RWPE2 (cell line): ENCODE measurements around the gene JPH3.

ENCODE experiments used
- ATAC-seq: fragments of 200-7000 bp; cut with Tn5 transposase; 3 replicates; pipeline ENCODE4 v1.9.1; 2021; ENCODE audit warnings: low read depth
- DNase-seq: peaks from one replicate; pipeline ENCODE4 v3.0.0-alpha.2; 2020; ENCODE audit warnings: low spot score
- H3K27ac ChIP-seq: fragments of 450-650 bp; 2 replicates; pipeline ENCODE4 v1.5.1; 2017; ENCODE audit warnings: mild to moderate bottlenecking; ENCODE audit not compliant: poor library complexity, severe bottlenecking
- H3K27me3 ChIP-seq: fragments of 250-450 bp; sonication (Bioruptor Pico); 2 replicates; pipeline ENCODE4 v1.5.1; 2021; ENCODE audit warnings: mild to moderate bottlenecking, moderate library complexity; ENCODE audit not compliant: insufficient read depth, poor library complexity, severe bottlenecking
- H3K36me3 ChIP-seq: fragments of 250-450 bp; sonication (Bioruptor Pico); 2 replicates; pipeline ENCODE4 v1.5.1; 2020; ENCODE audit warnings: low read depth, mild to moderate bottlenecking, moderate library complexity
- H3K4me1 ChIP-seq: fragments of 250-450 bp; sonication (Bioruptor Pico); 2 replicates; pipeline ENCODE4 v1.5.1; 2021; ENCODE audit warnings: mild to moderate bottlenecking, moderate library complexity; ENCODE audit not compliant: insufficient read depth, poor library complexity, severe bottlenecking
- H3K4me3 ChIP-seq: fragments of 250-450 bp; sonication (Bioruptor Pico); 2 replicates; pipeline ENCODE4 v1.5.1; 2021; ENCODE audit warnings: mild to moderate bottlenecking, moderate library complexity; ENCODE audit not compliant: severe bottlenecking
- H3K9me3 ChIP-seq: fragments of 250-450 bp; sonication (Bioruptor Pico); 2 replicates; pipeline ENCODE4 v1.5.1; 2021; ENCODE audit warnings: mild to moderate bottlenecking, moderate library complexity; ENCODE audit not compliant: severe bottlenecking
- TF ChIP-seq, protein P1 (sequence below): fragments of 450-650 bp; IDR thresholded peaks from one replicate; pipeline ENCODE4 v1.5.1; 2017; ENCODE audit warnings: mild to moderate bottlenecking, moderate library complexity; ENCODE audit not compliant: poor library complexity, severe bottlenecking

The JPH3 gene

DNA sequence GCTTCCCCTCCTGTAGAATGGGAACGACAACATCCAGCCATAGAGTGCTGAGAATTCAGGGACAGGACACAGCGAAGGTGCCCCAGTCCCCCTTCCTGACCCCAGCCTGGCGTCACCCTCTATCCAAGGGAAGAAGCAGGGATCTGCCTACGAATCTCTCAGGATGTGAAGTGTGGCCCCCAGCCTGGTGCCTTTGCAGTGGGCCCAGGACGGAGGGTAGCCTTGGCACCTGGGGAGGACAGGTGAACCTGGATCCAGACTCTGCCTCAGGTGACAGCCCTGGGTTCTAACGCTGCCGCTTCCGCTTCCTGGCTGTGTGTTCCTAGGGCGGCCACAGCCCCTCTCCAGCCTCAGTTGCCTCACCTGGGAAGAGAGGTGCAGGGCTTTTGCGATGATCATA lies 36.4 kb downstream of the JPH3 start:
- peaks cover 5% of the 10 kb centered on the region for H3K4me1 ChIP-seq
- no peak overlapping the region for H3K27ac ChIP-seq
- ATAC-seq = no peak
- H3K4me3 ChIP-seq = no peak overlapping the region
- peaks cover 3% of the 10 kb centered on the region for H3K27me3 ChIP-seq
- no peaks in the 10 kb centered on the region for H3K9me3 ChIP-seq
- no peak for DNase-seq
- no peaks in the 10 kb centered on the region for H3K36me3 ChIP-seq
- TF ChIP-seq, protein P1, sequence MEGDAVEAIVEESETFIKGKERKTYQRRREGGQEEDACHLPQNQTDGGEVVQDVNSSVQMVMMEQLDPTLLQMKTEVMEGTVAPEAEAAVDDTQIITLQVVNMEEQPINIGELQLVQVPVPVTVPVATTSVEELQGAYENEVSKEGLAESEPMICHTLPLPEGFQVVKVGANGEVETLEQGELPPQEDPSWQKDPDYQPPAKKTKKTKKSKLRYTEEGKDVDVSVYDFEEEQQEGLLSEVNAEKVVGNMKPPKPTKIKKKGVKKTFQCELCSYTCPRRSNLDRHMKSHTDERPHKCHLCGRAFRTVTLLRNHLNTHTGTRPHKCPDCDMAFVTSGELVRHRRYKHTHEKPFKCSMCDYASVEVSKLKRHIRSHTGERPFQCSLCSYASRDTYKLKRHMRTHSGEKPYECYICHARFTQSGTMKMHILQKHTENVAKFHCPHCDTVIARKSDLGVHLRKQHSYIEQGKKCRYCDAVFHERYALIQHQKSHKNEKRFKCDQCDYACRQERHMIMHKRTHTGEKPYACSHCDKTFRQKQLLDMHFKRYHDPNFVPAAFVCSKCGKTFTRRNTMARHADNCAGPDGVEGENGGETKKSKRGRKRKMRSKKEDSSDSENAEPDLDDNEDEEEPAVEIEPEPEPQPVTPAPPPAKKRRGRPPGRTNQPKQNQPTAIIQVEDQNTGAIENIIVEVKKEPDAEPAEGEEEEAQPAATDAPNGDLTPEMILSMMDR = no peak

DNA sequence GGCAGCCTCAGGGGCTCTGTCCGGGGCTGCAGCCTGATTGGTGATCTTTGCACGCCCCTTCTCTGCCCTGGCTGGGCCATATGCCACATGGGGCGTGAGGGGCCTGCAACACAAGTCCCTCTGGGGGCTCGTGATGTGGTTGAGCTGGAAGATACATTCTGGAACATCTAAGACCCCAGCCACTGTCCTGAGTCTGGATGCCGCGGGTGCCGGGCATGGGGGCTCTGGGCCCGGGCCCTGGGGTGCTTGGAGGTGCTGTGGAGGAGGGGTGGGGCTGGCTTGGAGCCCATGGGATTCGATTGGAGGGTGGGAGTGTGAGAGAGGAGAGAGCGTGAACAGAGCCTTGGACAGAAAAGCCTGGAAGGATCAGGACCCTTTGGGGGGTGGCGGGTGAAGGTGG lies 39.4 kb downstream of the JPH3 start:
- DNase-seq (no peak), ATAC-seq (no peak)
- H3K9me3 ChIP-seq = no peaks in the 10 kb centered on the region
- no peaks in the 10 kb centered on the region for H3K36me3 ChIP-seq
- no peak overlapping the region for H3K27ac ChIP-seq
- TF ChIP-seq, protein P1 = no peak
- no peak overlapping the region for H3K4me3 ChIP-seq
- no peaks in the 10 kb centered on the region for H3K4me1 ChIP-seq
- peaks cover 6% of the 10 kb centered on the region for H3K27me3 ChIP-seq

DNA sequence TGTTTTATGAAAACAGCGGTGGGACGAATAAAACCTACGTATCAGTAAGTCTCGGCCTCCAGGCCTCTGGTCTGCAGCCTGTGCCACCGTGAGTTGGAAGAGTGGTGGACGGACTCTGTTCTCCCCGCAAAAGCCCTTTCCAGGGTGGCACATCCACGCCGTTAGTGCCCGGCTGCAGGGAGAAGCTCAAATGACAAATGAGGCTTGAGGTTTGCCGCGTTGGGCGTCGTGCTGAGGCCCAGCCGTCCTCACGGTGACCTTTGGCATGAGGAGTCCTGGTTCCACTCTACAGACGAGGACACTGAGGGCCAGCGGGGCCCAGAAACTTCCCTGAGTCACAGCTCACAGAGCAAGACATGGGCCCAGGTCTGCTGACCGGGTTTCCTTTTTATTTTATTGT lies 40.2 kb downstream of the JPH3 start:
- no peak overlapping the region for H3K4me3 ChIP-seq
- ATAC-seq (no peak), DNase-seq (no peak)
- H3K9me3 ChIP-seq = no peaks in the 10 kb centered on the region
- no peaks in the 10 kb centered on the region for H3K4me1 ChIP-seq
- peaks cover 14% of the 10 kb centered on the region for H3K27me3 ChIP-seq
- no peaks in the 10 kb centered on the region for H3K36me3 ChIP-seq
- TF ChIP-seq, protein P1 = no peak
- no peak overlapping the region for H3K27ac ChIP-seq

DNA sequence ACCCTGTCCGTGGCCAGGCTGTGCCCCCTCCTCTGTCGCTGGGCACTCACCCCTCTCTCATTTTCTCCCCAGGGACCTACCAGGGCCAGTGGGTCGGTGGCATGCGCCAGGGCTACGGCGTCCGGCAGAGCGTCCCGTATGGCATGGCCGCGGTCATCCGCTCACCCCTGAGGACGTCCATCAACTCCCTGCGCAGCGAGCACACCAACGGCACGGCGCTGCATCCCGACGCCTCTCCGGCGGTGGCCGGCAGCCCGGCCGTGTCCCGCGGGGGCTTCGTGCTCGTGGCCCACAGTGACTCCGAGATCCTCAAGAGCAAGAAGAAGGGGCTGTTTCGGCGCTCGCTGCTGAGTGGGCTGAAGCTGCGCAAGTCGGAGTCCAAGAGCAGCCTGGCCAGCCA lies 41.9 kb downstream of the JPH3 start:
- Histone ChIP-seq H3K27ac (no peak overlapping the region), H3K4me3 (no peak overlapping the region), H3K9me3 (no peaks in the 10 kb centered on the region), H3K4me1 (no peaks in the 10 kb centered on the region), H3K36me3 (no peaks in the 10 kb centered on the region), H3K27me3 (peaks cover 31% of the 10 kb centered on the region)
- ATAC-seq = no peak
- DNase-seq = no peak
- TF ChIP-seq, protein P1 = no peak

DNA sequence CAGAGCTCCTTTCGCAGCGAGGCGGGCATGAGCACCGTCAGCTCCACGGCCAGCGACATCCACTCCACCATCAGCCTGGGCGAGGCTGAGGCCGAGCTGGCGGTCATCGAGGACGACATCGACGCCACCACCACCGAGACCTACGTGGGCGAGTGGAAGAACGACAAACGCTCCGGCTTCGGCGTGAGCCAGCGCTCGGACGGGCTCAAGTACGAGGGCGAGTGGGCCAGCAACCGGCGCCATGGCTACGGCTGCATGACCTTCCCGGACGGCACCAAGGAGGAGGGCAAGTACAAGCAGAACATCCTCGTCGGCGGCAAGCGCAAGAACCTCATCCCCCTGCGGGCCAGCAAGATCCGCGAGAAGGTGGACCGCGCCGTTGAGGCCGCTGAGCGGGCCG lies 42.3 kb downstream of the JPH3 start:
- Histone ChIP-seq H3K4me1 (no peaks in the 10 kb centered on the region), H3K4me3 (no peak overlapping the region), H3K27ac (no peak overlapping the region), H3K36me3 (no peaks in the 10 kb centered on the region), H3K27me3 (peaks cover 34% of the 10 kb centered on the region), H3K9me3 (no peaks in the 10 kb centered on the region)
- no peak for ATAC-seq
- DNase-seq = no peak
- TF ChIP-seq, protein P1 = no peak
